ENCODE measurements around the gene CUL9. TPM values are rescaled to one million over a fixed set of nuclear protein-coding genes. Genes with fewer than 3 reads are reported as not detected.

The CUL9 gene
- total and polyA plus RNA-seq, 2 donors from 2014 or later: 34.7 to 47.3 TPM

- TF ChIP-seq CTCF (IDR thresholded peaks at IDR 0.05; ENCODE audit: borderline replicate concordance, extremely low read depth, insufficient read depth): no peak
- no peaks in the 10 kb centered on the region for H3K4me1 ChIP-seq (ENCODE audit: control insufficient read depth in 2 of 3, insufficient read depth in 2 of 3, low read depth in 1 of 3, low read length in 3 of 3)
- FAIRE-seq: no peak
- H3K36me3 ChIP-seq (ENCODE audit: control insufficient read depth in 2 of 3, insufficient read depth in 3 of 3, low read length in 3 of 3): peaks cover 0 to 24% (median 14%) of the 10 kb centered on the region in 3 donors
- DNase-seq: no peak
- H3K9me3 ChIP-seq (ENCODE audit: control insufficient read depth in 2 of 3, insufficient read depth in 1 of 3, low read length in 3 of 3): no peaks in the 10 kb centered on the region
- no peak overlapping the region for H3K9ac ChIP-seq (ENCODE audit: low read length in 3 of 3)
- H3K27ac ChIP-seq (ENCODE audit: low read depth in 2 of 2, low read length in 2 of 2): no peak overlapping the region
- intact Hi-C loops (cut with DNase I): no loop called here
- H3K4me3 ChIP-seq (ENCODE audit: low read length in 3 of 3): no peak overlapping the region
- no peaks in the 10 kb centered on the region for H3K27me3 ChIP-seq (ENCODE audit: control insufficient read depth, insufficient read depth, low read length)
Measured at GRCh38 chr6:43192911-43193310, 10.9 kb downstream of the CUL9 start.

- Histone ChIP-seq H3K9me3 (ENCODE audit: control insufficient read depth in 2 of 3, insufficient read depth in 1 of 3, low read length in 3 of 3) (no peaks in the 10 kb centered on the region), H3K36me3 (ENCODE audit: control insufficient read depth in 2 of 3, insufficient read depth in 3 of 3, low read length in 3 of 3) (peaks cover 0 to 18% (median 10%) of the 10 kb centered on the region in 3 donors), H3K4me1 (ENCODE audit: control insufficient read depth in 2 of 3, insufficient read depth in 2 of 3, low read depth in 1 of 3, low read length in 3 of 3) (no peaks in the 10 kb centered on the region), H3K4me3 (ENCODE audit: low read length in 3 of 3) (no peak overlapping the region), H3K9ac (ENCODE audit: low read length in 3 of 3) (no peak overlapping the region), H3K27ac (ENCODE audit: low read depth in 2 of 2, low read length in 2 of 2) (no peak overlapping the region), H3K27me3 (ENCODE audit: control insufficient read depth, insufficient read depth, low read length) (no peaks in the 10 kb centered on the region)
- intact Hi-C loops (cut with DNase I): no loop called here
- TF ChIP-seq CTCF (IDR thresholded peaks at IDR 0.05; ENCODE audit: borderline replicate concordance, extremely low read depth, insufficient read depth): no peak
- FAIRE-seq (no peak), DNase-seq (peak in 1 of 5 donors; percentile 3)
Measured at GRCh38 chr6:43193929-43194328, 11.9 kb downstream of the CUL9 start.

- Histone ChIP-seq H3K9me3 (ENCODE audit: control insufficient read depth in 2 of 3, insufficient read depth in 1 of 3, low read length in 3 of 3) (no peaks in the 10 kb centered on the region), H3K27ac (ENCODE audit: low read depth in 2 of 2, low read length in 2 of 2) (no peak overlapping the region), H3K4me3 (ENCODE audit: low read length in 3 of 3) (no peak overlapping the region), H3K36me3 (ENCODE audit: control insufficient read depth in 2 of 3, insufficient read depth in 3 of 3, low read length in 3 of 3) (peaks cover 0 to 25% (median 13%) of the 10 kb centered on the region in 3 donors), H3K27me3 (ENCODE audit: control insufficient read depth, insufficient read depth, low read length) (no peaks in the 10 kb centered on the region), H3K9ac (ENCODE audit: low read length in 3 of 3) (no peak overlapping the region), H3K4me1 (ENCODE audit: control insufficient read depth in 2 of 3, insufficient read depth in 2 of 3, low read depth in 1 of 3, low read length in 3 of 3) (no peaks in the 10 kb centered on the region)
- no peak for DNase-seq
- FAIRE-seq: no peak
- intact Hi-C loops (cut with DNase I): no loop called here
- no peak for TF ChIP-seq CTCF (IDR thresholded peaks at IDR 0.05; ENCODE audit: borderline replicate concordance, extremely low read depth, insufficient read depth)
Measured at GRCh38 chr6:43196337-43196736, 14.3 kb downstream of the CUL9 start.

GRCh38 chr6:43199912-43200311 lies 17.9 kb downstream of the CUL9 start:
- intact Hi-C loops (cut with DNase I): no loop called here
- Histone ChIP-seq H3K9ac (ENCODE audit: low read length in 3 of 3) (no peak overlapping the region), H3K27ac (ENCODE audit: low read depth in 2 of 2, low read length in 2 of 2) (no peak overlapping the region), H3K4me3 (ENCODE audit: low read length in 3 of 3) (no peak overlapping the region), H3K27me3 (ENCODE audit: control insufficient read depth, insufficient read depth, low read length) (no peaks in the 10 kb centered on the region), H3K36me3 (ENCODE audit: control insufficient read depth in 2 of 3, insufficient read depth in 3 of 3, low read length in 3 of 3) (peaks cover 0 to 23% (median 19%) of the 10 kb centered on the region in 3 donors), H3K4me1 (ENCODE audit: control insufficient read depth in 2 of 3, insufficient read depth in 2 of 3, low read depth in 1 of 3, low read length in 3 of 3) (no peaks in the 10 kb centered on the region), H3K9me3 (ENCODE audit: control insufficient read depth in 2 of 3, insufficient read depth in 1 of 3, low read length in 3 of 3) (no peaks in the 10 kb centered on the region)
- FAIRE-seq (no peak), DNase-seq (peak in 1 of 5 donors; percentile 2)
- TF ChIP-seq CTCF (IDR thresholded peaks at IDR 0.05; ENCODE audit: borderline replicate concordance, extremely low read depth, insufficient read depth): no peak

Data from kidney (tissue), 14 donors.